ENCODE results near the gene DSTN. TPM values are rescaled to one million over a fixed set of nuclear protein-coding genes. Genes with fewer than 3 reads are reported as not detected.
"Not testable (repeated sequence)": the region's sequence is repeated elsewhere in the genome, so short reads cannot be mapped to it uniquely, and the experiment has no call there.

Gene DSTN
- total RNA-seq, 1 donor from 2014 or later: 193 TPM

GRCh38 chr20:17655865-17656479 is 86.1 kb downstream of the DSTN start:
- Mint-ChIP-seq H3K4me3 (no peak overlapping the region), H3K27ac (no peak overlapping the region), H3K9me3 (peaks cover 7% of the 10 kb centered on the region), H3K4me1 (ENCODE audit: unreplicated experiment) (peaks cover 19% of the 10 kb centered on the region), H3K36me3 (peaks cover 35% of the 10 kb centered on the region), H3K27me3 (no peaks in the 10 kb centered on the region)
- TF ChIP-seq CTCF (conservative IDR thresholded peaks at IDR 0.05): no peak
- DNase-seq (ENCODE audit: extremely low spot score, unreplicated experiment): no peak

DNA sequence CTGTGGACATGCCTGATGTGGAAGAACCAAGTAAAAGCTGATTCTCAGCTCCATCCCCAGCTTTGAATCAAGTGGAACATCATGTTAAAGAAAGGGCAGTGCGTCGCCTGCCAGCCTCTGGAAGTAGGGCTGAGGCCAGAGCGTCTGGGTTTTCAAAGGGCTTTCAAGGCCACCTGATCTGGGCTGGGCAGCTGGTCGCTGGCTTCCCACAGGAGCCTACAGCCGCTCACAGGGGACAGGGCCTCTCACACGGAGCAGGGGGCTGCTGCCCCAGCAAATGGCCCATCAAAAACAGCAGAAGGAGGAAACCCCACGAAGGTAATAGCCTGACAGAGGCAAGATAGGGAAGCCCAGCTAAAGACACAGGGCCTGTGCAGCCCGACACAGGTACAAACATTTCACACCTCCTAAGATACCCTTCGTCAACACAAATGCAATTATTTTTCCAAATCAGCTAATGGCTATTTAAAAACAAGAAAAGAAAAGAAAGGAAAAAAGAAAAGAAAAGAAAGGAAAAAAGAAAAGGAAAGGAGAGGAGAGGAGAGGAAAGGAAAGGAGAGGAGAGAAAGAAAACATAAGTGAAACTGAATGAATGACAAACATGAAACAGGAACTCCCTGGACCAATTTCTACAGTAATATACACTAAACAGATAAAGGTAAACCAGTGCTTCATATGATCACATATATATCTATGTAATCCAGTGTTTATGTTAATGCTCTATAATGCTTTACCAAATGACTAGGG is 87.4 kb downstream of the DSTN start:
- Mint-ChIP-seq H3K9me3 (peaks cover 11% of the 10 kb centered on the region), H3K36me3 (peaks cover 41% of the 10 kb centered on the region), H3K27me3 (no peaks in the 10 kb centered on the region), H3K4me3 (no peak overlapping the region), H3K4me1 (ENCODE audit: unreplicated experiment) (peaks cover 28% of the 10 kb centered on the region), H3K27ac (no peak overlapping the region)
- DNase-seq (ENCODE audit: extremely low spot score, unreplicated experiment): no peak
- TF ChIP-seq CTCF (conservative IDR thresholded peaks at IDR 0.05): no peak

DNA sequence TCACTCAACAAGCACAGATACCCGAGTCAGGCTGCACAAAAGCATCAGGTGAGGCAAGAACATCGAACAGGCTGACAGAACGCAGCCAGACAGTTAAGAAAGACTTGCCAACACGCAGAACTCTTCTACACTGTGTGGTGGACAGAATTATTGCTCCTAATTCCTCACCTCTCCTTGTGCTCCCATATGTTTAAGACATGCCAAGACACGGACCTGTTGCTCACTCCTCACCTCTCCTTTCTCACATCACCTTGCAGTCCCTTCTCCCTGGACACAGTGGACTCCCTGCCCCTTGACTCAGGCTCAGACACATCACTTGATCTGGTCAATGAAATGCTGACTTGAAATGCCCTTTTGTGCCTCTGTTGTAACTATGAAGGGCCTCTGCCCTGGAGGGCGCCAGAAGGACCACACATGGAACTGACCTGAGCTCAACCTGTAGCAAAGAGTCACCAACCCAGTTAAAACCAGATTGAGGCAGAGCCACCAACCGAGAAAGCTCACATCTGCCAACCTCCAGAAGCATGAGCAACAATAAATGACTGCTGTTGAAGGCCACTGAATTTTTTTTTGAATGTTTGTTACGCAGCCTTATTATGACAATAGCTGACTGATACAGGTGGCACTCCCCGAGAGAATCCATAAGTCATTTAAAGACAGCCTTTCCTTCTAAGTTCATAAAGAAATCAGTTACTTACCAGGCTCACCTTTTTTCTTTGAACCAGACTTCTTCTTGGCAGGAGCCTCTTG is 88.2 kb downstream of the DSTN start:
- no peak for DNase-seq (ENCODE audit: extremely low spot score, unreplicated experiment)
- Mint-ChIP-seq H3K4me3 (no peak overlapping the region), H3K36me3 (peaks cover 43% of the 10 kb centered on the region), H3K9me3 (peaks cover 11% of the 10 kb centered on the region), H3K27me3 (no peaks in the 10 kb centered on the region), H3K4me1 (ENCODE audit: unreplicated experiment) (peaks cover 31% of the 10 kb centered on the region), H3K27ac (no peak overlapping the region)
- TF ChIP-seq CTCF (conservative IDR thresholded peaks at IDR 0.05): no peak

- TF ChIP-seq CTCF (conservative IDR thresholded peaks at IDR 0.05): no peak
- Mint-ChIP-seq H3K9me3 (peaks cover 11% of the 10 kb centered on the region), H3K36me3 (peaks cover 47% of the 10 kb centered on the region), H3K27me3 (no peaks in the 10 kb centered on the region), H3K27ac (no peak overlapping the region), H3K4me1 (ENCODE audit: unreplicated experiment) (peaks cover 36% of the 10 kb centered on the region), H3K4me3 (no peak overlapping the region)
- DNase-seq (ENCODE audit: extremely low spot score, unreplicated experiment): no peak
These were observed 88.7 kb downstream of the DSTN start for GRCh38 chr20:17658648-17658993.

DNA sequence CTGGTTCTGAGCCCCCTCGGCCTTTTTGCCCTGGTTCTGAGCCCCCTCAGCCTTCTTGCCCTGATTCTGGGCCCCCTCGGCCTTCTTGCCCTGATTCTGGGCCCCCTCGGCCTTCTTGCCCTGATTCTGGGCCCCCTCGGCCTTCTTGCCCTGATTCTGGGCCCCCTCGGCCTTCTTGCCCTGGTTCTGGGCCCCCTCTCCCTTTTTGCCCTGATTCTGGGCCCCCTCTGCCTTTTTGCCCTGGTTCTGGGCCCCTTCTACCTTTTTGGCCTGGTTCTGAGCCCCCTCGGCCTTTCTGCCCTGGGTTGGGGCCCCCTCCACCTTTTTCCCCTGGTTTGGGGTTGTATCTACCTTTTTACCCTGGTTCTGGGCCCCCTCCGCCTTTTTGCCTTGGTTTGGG is 89.5 kb downstream of the DSTN start:
- Mint-ChIP-seq H3K9me3 (peaks cover 11% of the 10 kb centered on the region), H3K4me1 (ENCODE audit: unreplicated experiment) (peaks cover 42% of the 10 kb centered on the region), H3K36me3 (peaks cover 48% of the 10 kb centered on the region)
- H3K4me3 Mint-ChIP-seq; DNase-seq (ENCODE audit: extremely low spot score, unreplicated experiment); H3K27ac Mint-ChIP-seq; H3K27me3 Mint-ChIP-seq: not testable (repeated sequence)

Other genes starting within 250 kb of the DSTN start
- 1.8 and 1.9 TPM in 2 replicates for gene BFSP1, start 38.7 kb upstream of the DSTN start, total RNA-seq (ENCODE audit: low replicate concordance)
- 161 and 230 TPM in 2 replicates for gene RRBP1, start 112.2 kb downstream of the DSTN start, total RNA-seq (ENCODE audit: low replicate concordance)
- gene BANF2, start 129.9 kb downstream of the DSTN start, total RNA-seq (ENCODE audit: low replicate concordance): not detected in 2 replicates

Measured in type B pancreatic cell (in vitro differentiated cells).